Heart left ventricle (tissue), 13 donors: Measurements from ENCODE around the gene TMEM139.

Experiments used
- POLR2A ChIP-seq, 2 donors: fragments of 450-650 bp; IDR thresholded peaks; one replicate each; pipeline ENCODE4 v1.6.1; 2017; ENCODE audit warnings: antibody characterized with exemption in 2 of 2, mild to moderate bottlenecking in 2 of 2, moderate library complexity in 2 of 2
- TF ChIP-seq, protein P1 (sequence below), 12 donors: fragments of 200-600 bp; sonication (generic) in 4 of 12; IDR thresholded peaks; one replicate each; pipeline versions ENCODE4 v1.5.0 to v1.8.0; 2018 to 2022; ENCODE audit warnings: antibody characterized with exemption in 12 of 12, mild to moderate bottlenecking in 5 of 12
- donor health status: ischemic (EF 13 %, LVEDD 7.1; RV severe dilation, severe dysfunction).
- donor health status: DM: no; HTN: yes; CAD: no.
- donor health status: DM: no; HTN: no; CAD: no.
- donor health status: ischemic (EF 25% LVEDD 6.9; RV normal size, moderate dysfunction).
- donor health status: ischemic (EF 25% LVEDD 5.7; RV mildly dilated, moderate dysfunction).
- donor health status: ischemic (EF 35%, LVEDD 5.7; RV mildly dilated, moderate dysfunction).
- donor health status: nonischemic (EF 11% LVEDD 7.7; RV severe dilation, severe dysfunction).
- donor health status: DM: yes; HTN: yes; CAD: no.
- donor health status: PGD.
- donor health status: ischemic (EF 29% LVEDD 5.4; RV normal size, mild dysfunction).
- donor health status: nonischemic (EF 23%, LVEDD 6.1; RV moderate dilation, normal function).

GRCh38 chr7:143244321-143244720 lies 40.4 kb upstream of the TMEM139 start:
- TF ChIP-seq, protein P1, sequence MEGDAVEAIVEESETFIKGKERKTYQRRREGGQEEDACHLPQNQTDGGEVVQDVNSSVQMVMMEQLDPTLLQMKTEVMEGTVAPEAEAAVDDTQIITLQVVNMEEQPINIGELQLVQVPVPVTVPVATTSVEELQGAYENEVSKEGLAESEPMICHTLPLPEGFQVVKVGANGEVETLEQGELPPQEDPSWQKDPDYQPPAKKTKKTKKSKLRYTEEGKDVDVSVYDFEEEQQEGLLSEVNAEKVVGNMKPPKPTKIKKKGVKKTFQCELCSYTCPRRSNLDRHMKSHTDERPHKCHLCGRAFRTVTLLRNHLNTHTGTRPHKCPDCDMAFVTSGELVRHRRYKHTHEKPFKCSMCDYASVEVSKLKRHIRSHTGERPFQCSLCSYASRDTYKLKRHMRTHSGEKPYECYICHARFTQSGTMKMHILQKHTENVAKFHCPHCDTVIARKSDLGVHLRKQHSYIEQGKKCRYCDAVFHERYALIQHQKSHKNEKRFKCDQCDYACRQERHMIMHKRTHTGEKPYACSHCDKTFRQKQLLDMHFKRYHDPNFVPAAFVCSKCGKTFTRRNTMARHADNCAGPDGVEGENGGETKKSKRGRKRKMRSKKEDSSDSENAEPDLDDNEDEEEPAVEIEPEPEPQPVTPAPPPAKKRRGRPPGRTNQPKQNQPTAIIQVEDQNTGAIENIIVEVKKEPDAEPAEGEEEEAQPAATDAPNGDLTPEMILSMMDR (IDR thresholded peaks at IDR 0.05) = no peak
- TF ChIP-seq POLR2A (IDR thresholded peaks at IDR 0.05) = no peak
